ENCODE data around the gene SYT1.

Gene SYT1

GRCh38 chr12:79296871-79297270 lies 432.3 kb downstream of the SYT1 start:
- no peak for DNase-seq (ENCODE audit: low spot score)

- no peak for DNase-seq (ENCODE audit: low spot score)
Measured at GRCh38 chr12:79298506-79298905, 433.9 kb downstream of the SYT1 start.

GRCh38 chr12:79299447-79300198 lies 435.0 kb downstream of the SYT1 start:
- DNase-seq (ENCODE audit: low spot score): no peak

GRCh38 chr12:79300199-79300568 lies 435.6 kb downstream of the SYT1 start:
- no peak for DNase-seq (ENCODE audit: low spot score)

- no peak for DNase-seq (ENCODE audit: low spot score)
Measured at GRCh38 chr12:79301181-79301580, 436.6 kb downstream of the SYT1 start.

GRCh38 chr12:79302162-79302814 lies 437.7 kb downstream of the SYT1 start:
- DNase-seq (ENCODE audit: low spot score): no peak

GRCh38 chr12:79307340-79307739 lies 442.8 kb downstream of the SYT1 start:
- no peak for DNase-seq (ENCODE audit: low spot score)

- no peak for DNase-seq (ENCODE audit: low spot score)
Measured at GRCh38 chr12:79309039-79309438, 444.5 kb downstream of the SYT1 start.

GRCh38 chr12:79317179-79317847 lies 452.7 kb downstream of the SYT1 start:
- no peak for DNase-seq (ENCODE audit: low spot score)

GRCh38 chr12:79322905-79323304 lies 458.3 kb downstream of the SYT1 start:
- no peak for DNase-seq (ENCODE audit: low spot score)

- DNase-seq (ENCODE audit: low spot score): no peak
Measured at GRCh38 chr12:79324571-79324970, 460.0 kb downstream of the SYT1 start.

GRCh38 chr12:79326222-79326621 lies 461.6 kb downstream of the SYT1 start:
- no peak for DNase-seq (ENCODE audit: low spot score)

- no peak for DNase-seq (ENCODE audit: low spot score)
Measured at GRCh38 chr12:79326663-79327062, 462.1 kb downstream of the SYT1 start.

- no peak for DNase-seq (ENCODE audit: low spot score)
Measured at GRCh38 chr12:79327465-79327864, 462.9 kb downstream of the SYT1 start.

GRCh38 chr12:79329933-79330332 lies 465.4 kb downstream of the SYT1 start:
- DNase-seq (ENCODE audit: low spot score): no peak

- no peak for DNase-seq (ENCODE audit: low spot score)
Measured at GRCh38 chr12:79331870-79332269, 467.3 kb downstream of the SYT1 start.

GRCh38 chr12:79333144-79333543 lies 468.6 kb downstream of the SYT1 start:
- no peak for DNase-seq (ENCODE audit: low spot score)

GRCh38 chr12:79337662-79338290 lies 473.2 kb downstream of the SYT1 start:
- no peak for DNase-seq (ENCODE audit: low spot score)

- no peak for DNase-seq (ENCODE audit: low spot score)
Measured at GRCh38 chr12:79344855-79345847, 480.6 kb downstream of the SYT1 start.

GRCh38 chr12:79347866-79348265 lies 483.3 kb downstream of the SYT1 start:
- DNase-seq (ENCODE audit: low spot score): no peak

- no peak for DNase-seq (ENCODE audit: low spot score)
Measured at GRCh38 chr12:79351251-79351650, 486.7 kb downstream of the SYT1 start.

GRCh38 chr12:79356216-79356615 lies 491.6 kb downstream of the SYT1 start:
- DNase-seq (ENCODE audit: low spot score): no peak
